Activated CD4-positive, CD25-positive, alpha-beta regulatory T cell treated with anti-CD3 and anti-CD28 coated beads, Interleukin-2, amount 50 U/mL, for 24 hours (primary cell): Measurements from ENCODE around the gene SH3BP1.
"Not testable (repeated sequence)": the region's sequence is repeated elsewhere in the genome, so short reads cannot be mapped to it uniquely, and the experiment has no call there.

Experiments
- ATAC-seq, 2 donors: fragments of 150-1000 bp; cut with Tn5 transposase; one replicate each; pipeline ENCODE4 v1.10.0; 2021; ENCODE audit warnings: mild to moderate bottlenecking in 1 of 2, moderate library complexity in 1 of 2

Gene SH3BP1

GRCh38 chr22:37681001-37681424 lies 41.5 kb downstream of the SH3BP1 start:
- no peak for ATAC-seq

DNA sequence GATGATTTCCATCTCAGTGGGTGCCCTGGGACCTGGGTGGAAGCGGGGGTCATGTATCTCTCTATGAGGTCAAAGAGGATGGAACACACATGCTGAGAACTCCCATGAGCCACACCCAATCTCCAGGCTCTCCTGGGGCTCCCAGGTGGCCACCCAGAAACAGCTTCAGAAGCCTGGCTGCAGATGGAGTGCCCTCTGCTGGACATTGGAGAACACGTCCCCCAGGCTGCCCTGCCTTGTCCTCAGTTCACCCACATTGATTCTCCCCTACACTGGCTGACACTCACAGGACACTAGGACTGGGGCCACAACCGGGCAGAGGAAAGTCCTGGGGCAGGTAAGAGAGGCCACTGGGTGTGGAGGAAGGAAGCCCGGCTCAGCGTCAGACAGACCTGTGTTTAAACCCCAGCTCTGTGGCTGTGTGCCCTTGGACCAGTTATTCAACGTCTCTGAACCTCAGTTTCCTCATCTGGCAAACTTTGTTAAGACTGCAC lies 42.1 kb downstream of the SH3BP1 start:
- ATAC-seq: peak; percentile 37 to 39

GRCh38 chr22:37684803-37685615 lies 45.5 kb downstream of the SH3BP1 start:
- ATAC-seq: no peak

- ATAC-seq: peak; percentile 92
Measured at GRCh38 chr22:37686002-37686982, 46.8 kb downstream of the SH3BP1 start, which contains the start of gene NOL12. TSS of gene NOL12 (plus strand) at chr22:37686343. CDS start at chr22:37686393, 50 bp downstream.

- no peak for ATAC-seq
Measured at GRCh38 chr22:37690407-37690806, 50.9 kb downstream of the SH3BP1 start.

DNA sequence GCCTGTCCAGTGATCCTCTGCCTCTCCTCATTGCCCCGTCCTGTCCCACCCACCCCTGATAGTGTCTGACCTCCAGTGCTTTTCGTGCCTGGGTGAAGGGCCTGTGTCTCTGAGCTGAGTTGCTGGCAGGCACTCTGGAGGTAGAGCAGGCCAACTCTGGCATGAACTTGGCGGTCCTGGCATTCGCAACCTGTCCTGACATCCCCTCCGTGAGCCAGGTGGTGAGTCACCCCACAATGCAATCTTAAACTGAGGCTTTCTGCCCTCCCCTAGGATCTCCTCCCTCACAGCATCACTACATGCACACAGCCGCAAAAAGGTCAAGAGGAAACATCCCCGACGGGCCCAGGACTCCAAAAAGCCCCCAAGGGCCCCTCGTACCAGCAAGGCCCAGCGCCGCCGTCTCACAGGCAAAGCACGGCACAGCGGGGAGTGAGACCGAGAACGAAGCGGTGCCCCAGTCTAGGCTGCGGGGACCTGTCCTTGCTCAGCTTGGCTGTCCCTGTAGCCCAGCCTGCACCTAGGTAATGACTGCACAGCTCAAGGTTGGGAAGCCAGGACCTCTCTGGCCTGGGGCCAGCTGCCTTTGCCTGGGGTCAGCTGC lies 51.5 kb downstream of the SH3BP1 start:
- ATAC-seq: no peak

DNA sequence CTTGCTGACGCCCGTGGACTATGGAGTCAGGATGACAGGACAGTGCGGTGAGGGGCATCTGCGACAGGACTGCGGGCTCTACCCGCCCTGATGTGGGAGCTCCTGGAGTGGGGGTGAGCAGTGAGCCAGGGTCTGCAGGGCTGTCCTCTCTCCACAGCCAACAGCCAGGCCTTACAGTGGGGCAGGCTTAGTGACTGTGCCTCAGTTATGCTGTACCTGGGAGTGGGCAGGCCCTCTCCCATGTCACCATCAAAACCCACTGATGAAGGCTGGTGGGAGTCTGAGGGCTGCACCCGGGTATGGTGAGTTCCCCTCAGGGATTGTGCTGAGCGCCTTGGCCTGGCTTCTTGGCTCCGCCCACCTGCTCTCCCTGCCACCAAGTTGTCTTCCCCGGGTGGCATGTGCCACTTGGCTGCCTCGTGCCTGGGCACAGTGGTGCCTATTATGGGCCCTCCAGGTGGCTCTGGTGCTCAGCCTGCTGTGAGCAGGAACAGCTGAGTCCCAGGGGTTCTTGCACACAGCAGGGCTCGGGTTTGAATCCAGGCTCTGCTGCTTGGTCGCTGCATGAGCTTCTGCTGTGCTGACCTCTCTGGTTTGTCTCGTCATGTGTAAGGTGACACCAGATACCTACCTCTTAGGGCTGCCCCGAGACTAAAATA lies 53.3 kb downstream of the SH3BP1 start:
- ATAC-seq: no peak

DNA sequence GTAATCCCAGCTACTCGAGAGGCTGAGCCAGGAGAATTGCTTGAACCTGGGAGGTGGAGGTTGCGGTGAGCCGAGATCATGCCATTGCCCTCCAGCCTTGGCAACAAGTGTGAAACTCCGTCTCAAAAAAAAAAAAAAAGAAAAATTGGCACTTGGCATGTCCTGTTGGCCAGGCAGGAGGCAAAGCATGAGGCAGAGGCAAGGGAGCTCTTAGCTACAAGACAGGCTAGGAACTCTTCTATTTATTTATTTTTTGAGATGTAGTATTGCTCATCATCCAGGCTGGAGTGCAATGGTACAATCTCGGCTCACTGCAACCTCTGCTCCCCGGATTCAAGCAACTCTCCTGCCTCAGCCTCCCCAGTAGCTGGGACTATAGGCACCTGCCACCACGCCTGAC lies 54.7 kb downstream of the SH3BP1 start:
- not testable (repeated sequence) for ATAC-seq

- not testable (repeated sequence) for ATAC-seq
Measured at GRCh38 chr22:37696260-37696656, 56.8 kb downstream of the SH3BP1 start.

GRCh38 chr22:37696657-37697537 lies 57.4 kb downstream of the SH3BP1 start, which contains the start of gene TRIOBP:
TSS of gene TRIOBP (plus strand) at chr22:37697048. CDS start at chr22:37701366, 4,318 bp downstream.
- ATAC-seq: peak; percentile 99

DNA sequence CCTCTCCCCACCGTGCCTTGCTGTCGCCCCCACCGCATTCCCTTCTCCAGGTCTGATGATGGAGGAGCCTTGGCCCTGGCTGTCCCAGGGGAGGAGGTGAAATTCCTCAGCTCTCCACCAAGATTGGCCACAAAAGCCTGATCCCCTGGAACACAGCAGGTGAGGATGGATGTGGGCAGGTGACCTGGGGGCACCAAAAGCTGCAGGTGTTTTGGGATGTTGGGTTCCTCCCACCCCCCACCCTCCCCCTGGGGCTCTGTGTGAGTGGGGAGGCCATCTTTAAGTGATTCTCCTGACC lies 58.0 kb downstream of the SH3BP1 start:
- no peak for ATAC-seq

GRCh38 chr22:37701141-37701786 lies 61.8 kb downstream of the SH3BP1 start:
- no peak for ATAC-seq

DNA sequence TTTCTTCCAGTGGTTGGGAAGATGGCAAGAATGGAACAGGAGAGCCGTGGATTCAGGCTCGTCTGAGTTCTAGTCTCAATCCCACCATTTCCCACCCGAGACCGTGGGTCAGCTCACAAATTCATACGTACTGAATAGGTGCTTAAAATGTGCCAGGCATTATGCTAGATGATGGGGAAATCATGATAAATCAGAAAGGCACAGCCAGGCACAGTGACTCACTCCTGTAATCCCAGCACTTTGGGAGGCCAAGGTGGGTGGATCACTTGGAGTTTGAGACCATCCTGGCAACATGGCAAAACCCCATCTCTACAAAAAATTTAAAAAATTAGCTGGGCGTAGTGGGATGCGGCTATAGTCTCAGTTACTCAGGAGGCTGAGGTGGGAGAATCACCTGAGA lies 64.4 kb downstream of the SH3BP1 start:
- no peak for ATAC-seq

DNA sequence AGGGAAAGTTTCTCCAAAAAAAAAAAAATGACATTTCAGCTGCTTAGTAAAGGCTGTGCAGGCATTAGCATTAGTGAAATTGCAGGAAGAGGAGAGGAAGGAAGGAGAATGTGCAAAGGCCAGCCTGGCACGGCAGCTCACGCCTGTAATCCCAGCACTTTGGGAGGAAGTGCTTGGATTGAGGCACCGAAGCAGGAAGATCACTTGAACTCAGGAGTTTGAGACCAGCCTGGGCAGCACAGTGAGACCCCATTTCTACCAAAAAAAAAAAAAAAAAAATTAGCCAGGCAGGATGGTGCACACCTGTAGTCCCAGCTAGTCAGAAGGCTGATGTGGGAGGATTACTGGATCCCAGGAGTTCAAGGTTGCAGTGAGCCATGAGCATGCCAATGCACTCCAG lies 65.2 kb downstream of the SH3BP1 start:
- no peak for ATAC-seq

GRCh38 chr22:37705205-37705604 lies 65.7 kb downstream of the SH3BP1 start:
- no peak for ATAC-seq
